GM18526 (cell line): ENCODE data around the gene TRAF3IP1.

Experiments used
- POLR2A ChIP-seq: IDR thresholded peaks from 3 replicates; pipeline ENCODE4 v1.6.1; 2011; ENCODE audit not compliant: insufficient read length; ENCODE audit errors: extremely low read depth

TRAF3IP1 gene

DNA sequence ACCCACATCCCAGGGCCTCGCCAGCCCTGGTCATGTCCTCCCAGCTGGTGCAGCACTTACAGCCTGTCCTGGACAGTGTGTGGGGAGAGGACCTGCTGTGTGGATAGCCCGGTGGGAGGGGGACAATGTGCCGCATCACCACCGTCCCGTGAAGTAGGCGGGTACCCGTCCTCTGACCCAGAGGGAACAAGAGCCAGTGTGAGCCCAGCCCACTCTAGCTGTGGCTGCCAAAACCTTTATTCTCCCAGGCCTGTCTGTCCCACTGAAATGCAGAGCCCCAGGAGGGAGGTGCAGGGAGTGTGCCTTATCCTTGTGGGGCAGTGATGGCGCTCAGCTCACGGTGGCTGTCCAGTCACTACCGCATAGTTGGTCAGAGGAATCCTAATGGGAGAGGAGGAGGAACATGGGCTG, 1.7 kb downstream of the TRAF3IP1 start:
- TF ChIP-seq POLR2A, result no peak

DNA sequence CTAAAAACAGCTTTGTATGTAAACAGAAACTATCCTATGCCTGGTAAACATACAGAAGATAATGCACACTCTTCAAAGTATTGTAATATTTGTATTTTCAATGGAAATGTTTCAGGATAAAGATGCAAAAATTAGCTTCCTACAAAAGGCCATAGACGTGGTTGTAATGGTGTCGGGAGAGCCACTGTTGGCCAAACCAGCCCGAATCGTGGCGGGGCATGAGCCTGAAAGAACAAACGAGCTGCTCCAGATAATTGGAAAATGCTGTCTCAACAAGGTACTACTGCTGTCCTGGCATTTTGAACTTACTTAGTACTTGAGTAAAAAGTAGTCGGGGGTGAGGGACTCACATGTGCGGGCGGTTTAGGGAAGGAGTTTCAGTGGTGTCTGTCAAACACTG, 5.4 kb downstream of the TRAF3IP1 start:
- no peak for TF ChIP-seq POLR2A

DNA sequence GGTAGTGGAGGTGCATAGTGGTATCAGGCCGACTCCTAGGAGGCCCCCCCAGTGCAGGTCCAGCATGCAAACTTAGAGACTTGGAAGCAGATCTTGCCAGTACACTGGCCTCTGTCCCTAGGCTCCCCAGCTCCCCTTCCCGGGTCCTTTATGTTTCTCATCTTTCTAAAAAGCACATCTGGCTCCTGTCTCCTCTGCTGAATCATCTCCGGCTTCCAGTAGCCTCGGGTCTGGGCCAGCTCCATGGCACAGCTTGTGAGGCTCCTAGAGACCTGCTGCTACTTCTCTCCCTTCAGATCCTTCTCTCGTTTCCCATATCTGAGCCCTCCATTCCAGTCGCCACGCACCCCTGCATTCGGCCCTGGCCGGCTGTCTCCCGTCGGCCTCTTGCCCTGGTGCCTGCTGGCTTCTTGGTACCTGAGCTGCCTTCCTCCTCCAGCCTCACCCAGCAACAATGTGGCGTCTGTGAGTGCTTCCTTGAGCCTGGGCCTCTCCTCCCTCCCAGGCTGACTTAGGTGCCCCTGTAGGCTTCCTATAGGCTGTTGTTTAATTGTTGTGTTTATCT, 6.6 kb downstream of the TRAF3IP1 start:
- TF ChIP-seq POLR2A, result no peak

DNA sequence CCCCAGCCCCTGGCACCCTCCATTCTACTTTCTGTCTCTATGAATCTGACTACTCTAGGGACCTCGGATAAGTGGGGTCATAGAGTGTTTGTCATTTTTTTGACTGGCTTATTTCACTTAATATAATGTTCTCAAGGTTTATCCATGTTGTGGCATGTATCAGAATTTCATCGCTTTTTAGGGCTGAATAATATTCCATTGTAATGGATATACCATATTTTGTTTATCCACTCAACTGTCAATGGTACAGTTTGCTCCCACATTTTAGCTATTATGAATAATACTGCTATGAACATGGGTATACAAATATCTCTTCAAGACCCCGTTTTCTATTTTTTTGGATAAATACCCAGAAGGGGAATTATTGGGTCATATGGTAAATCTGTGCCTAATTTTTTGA, 7.4 kb downstream of the TRAF3IP1 start:
- TF ChIP-seq POLR2A, result no peak

DNA sequence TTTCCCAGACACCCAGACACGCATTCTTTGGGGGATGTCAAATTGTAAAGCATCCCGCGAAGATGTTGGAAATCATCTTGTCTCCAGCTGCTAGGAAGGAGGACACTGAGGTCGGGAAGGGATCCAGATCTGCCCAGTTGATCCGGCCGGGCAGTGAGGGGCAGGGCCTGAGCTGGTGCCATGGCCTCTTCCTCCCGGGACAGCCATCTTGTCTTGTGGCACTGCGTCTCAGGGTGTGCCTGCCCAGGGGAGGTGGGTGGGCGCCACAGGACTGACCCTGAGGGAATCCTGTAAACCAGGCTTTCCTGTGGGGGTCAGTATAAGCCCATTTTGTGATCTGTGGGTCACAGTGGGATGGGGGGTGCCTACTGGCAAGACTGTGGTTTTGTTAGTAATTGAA, 10.1 kb downstream of the TRAF3IP1 start:
- TF ChIP-seq POLR2A, result no peak

DNA sequence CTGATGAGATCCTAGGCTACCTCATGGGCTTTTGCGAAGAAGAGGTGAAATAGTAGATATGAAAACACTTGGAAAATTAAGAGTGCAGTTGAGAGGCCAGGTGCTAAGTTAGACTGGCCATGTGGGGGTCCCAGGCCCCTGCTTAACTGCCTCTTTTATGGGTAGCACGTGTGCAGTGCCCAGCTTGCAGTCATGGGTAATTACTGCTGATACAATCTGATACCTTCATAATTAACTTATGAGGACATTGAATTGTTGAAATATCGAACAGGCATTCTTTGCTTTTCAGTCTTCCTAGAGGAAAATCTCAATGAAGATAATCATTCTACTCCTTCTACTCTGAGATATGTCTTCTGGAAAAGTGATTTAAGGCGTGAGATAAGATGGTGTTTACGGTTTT, 11.6 kb downstream of the TRAF3IP1 start:
- TF ChIP-seq POLR2A, result no peak

DNA sequence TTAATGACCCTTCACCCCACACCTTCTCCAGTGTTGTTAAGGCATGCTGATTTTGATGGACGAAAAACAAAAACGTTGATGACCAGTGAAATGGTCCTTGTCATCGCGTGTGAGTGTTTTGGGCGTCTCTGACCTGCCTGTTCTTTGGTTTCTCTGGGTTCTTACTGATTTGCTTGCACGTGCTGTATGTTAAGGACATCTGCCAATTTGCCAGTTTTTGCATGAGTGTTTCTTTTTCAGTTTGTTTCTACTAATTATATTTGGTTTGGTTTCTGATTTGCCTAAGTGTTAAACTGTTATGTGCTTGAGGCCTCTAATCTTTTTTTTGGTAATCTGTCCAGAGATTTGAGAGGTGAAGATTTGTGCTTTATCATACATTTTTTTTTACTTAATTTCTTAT, 14.6 kb downstream of the TRAF3IP1 start:
- TF ChIP-seq POLR2A, result no peak

DNA sequence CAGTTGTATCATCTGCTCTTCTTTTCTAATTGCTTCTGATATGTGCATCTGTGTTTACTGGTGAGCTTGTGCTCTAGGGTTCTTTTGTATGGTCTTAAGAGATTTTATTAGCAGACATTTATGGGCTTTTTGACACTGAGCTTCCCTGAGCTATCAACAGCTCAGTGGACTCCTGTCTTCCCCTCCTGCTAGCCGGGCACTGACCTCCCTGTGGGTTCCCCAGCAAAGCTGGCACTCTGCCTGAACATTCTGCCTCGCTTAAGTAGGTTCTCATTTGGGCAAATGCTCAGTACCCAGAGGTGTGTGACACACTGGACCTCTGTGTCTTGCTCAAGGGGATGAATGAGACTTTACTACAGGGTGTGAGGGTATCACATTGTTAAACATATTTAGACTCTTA, 15.8 kb downstream of the TRAF3IP1 start:
- no peak for TF ChIP-seq POLR2A

DNA sequence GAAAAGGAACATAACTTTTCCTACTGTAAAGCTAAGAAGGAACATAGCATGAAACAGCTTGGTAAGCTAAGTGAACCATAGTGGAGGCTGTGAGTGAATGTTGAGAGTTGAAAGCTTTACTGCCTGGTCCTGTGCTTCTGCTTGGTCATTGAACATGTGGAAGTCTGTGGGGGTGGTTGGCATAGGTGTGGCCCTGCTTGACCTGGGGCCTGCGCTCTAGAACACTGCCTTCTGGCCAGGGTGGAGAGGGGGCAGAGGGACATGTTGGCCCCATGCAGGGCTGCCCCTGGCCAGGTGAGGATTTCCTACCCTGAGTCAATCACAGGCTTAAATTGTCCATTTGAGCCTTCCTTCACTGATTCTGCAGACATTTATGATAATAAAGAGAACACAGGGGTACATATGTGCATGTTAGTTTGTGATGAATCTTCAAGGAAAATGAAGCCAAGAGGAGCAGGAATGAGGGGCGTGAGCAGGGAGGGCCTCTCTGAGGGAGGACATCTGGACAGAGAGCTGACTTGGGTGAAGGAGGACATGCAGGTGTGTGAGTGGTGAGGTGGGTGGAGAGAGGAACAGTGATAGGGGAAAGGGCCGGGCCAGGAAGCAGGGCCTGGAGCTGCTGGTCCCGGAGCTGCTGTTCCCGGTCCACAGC, 16.6 kb downstream of the TRAF3IP1 start:
- TF ChIP-seq POLR2A, result no peak

DNA sequence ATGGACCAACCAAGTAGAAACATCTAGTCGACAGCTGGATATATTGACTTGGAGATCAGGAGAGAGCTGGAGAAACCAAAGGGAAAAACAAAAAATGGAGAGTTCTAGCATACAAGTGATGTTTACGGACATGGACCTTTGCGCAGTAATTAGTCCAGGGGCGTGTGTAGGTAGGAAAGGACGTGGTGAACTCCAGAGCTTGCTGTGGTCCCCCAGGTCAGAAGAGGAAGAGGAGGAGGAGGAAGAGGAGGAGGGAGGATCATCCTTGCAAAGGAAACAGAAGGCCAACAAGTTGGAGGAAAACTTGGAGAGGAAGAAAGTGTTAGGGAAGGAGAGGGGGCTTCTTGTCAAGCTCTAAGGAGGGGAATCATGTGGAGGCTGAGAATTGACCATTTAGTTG, 17.5 kb downstream of the TRAF3IP1 start:
- no peak for TF ChIP-seq POLR2A

DNA sequence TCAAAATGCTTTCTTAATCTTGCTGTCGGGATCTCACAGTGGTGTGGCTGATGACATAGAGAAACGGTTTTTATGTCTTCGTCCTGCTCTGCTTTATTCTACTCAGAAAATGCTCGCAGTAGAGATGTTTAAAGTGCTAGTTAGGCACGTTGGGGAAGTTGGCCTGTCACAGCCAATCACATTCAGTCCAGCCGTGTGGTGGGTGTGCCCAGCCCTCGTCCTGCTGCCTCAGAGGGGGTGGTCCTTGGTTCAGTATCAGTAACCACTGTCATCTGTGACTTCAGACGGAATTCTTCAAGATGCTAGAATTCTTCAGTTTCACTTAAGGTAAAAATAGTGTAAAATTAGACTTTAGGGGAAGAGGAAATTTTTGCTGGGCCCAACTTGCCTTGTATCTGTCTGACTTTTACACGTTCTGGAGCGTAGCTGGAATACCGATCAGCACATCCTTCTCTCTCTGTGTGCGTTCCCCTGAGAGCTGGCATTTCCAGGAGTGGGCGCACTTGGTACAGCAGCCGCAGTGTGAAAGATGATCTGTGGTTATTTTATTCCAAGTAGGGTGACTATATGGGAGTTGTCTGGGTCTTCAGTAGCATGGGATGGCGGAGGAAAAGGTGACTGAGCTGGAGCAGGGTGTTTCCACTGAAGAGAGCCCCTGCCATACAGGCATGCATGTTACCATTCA, 18.5 kb downstream of the TRAF3IP1 start:
- no peak for TF ChIP-seq POLR2A

DNA sequence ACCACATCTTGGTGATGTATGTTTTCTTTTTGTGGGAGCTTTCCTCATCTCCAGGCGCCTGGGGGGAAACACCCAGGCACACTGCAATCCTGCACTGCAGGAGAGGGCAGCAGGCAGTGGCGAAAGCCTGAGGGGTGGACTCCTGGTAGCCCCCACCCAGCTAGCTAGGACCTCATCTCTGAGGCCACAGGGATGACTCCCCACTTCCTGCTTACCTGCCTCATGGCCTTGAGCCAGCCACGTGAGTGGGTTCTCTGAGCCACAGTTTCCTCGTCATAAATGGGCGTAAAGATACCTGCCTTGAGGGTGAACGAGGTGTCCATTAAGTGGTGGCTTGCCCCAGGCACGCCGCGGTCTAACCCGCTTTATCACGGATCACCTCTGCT, 19.1 kb downstream of the TRAF3IP1 start:
- TF ChIP-seq POLR2A, result no peak

DNA sequence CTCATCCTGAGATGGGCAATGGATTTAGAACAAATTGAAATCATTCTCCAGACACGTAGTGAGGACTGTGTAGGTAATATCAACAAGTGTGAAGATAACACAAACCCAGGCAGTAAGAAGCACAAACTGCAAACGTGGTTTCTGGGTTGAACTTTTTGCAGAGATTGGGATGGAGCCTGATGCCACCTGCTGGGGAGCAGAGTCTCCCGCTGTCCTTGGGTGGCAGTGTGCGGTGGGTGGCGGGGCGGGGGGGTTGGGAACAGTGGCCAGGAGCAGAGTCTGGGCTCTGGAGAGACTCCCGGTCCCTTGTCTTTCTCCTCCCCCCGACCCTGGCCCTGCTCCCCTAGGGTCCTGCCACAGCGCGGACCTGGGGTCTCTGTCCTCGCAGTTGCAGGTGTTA, 19.5 kb downstream of the TRAF3IP1 start:
- no peak for TF ChIP-seq POLR2A

DNA sequence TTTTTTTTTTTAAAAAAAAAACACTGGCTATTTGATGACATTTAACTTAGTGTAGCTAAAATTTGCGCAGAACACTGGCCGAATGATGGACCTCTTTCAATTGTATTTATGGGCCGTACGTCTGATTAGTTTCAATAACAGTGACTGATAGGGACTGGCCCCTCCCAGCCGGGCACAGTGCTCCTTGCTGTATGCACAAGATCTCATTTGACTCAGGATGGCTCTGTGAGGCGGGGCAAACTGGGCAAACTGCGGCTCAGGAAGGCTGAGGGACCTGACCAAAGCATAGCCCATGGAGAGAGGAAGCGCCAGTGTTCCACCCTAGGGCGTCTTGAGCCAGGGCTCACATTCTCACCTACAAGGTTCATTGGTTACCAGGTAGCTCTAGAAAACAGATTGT, 21.2 kb downstream of the TRAF3IP1 start:
- TF ChIP-seq POLR2A, result no peak

DNA sequence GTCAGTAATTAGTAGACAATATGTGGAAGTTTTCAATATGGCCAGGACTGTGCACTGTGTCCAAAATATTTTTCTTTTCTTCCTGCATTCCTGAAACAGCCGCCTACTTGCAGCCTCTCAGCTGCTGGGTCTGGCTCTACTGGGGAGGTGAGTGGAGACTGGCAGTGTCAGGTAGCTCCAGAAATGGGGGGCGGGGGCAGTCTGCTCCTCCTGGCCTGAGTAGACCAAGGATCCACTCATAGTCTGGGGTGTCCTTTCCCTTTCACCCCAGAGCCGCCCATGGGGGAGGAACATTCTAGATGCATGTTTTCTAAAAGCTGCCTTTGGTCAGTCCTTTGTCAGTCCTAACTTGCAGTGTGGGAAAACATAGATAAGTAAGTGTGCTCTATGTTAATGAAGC, 23.7 kb downstream of the TRAF3IP1 start:
- TF ChIP-seq POLR2A, result no peak

DNA sequence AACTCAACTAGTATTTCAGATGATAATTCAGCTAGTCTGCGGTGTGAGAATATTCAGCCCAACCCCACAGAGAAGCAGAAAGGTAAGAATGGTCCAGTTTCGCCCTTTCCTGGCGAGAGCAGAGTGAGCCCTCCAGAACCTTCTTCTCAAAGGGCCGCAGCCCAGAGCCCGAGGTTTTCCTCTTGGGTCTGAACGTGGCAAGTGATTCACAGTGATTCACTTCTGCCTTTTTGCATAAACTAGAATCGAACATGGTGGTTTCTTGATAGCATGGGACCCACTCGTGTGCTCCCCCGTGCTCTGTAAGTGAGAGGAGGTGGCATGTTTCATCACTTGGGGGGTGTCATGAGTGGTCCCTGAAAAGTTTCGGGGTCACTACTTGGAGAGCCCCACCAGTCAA, 24.2 kb downstream of the TRAF3IP1 start:
- TF ChIP-seq POLR2A, result no peak
